T-helper 1 cell treated with Interleukin-12 subunit alpha and Interleukin-12 subunit beta and Interleukin-4 antibody, amounts not matched to agents 30 μg/mL and 1 μg/mL, for 36 hours (primary cell): Measurements from ENCODE around the gene ARFGAP3.
"Not testable (repeated sequence)": the region's sequence is repeated elsewhere in the genome, so short reads cannot be mapped to it uniquely, and the experiment has no call there.

Experiments
- H3K27ac Mint-ChIP-seq: one replicate; pipeline ENCODE4 v1.8.0; 2021; ENCODE audit warnings: mild to moderate bottlenecking, mixed read lengths
- H3K27me3 Mint-ChIP-seq: one replicate; pipeline ENCODE4 v1.8.0; 2021; ENCODE audit warnings: low read depth, mixed read lengths
- H3K36me3 Mint-ChIP-seq: one replicate; pipeline ENCODE4 v1.8.0; 2021; ENCODE audit warnings: low read depth, mixed read lengths
- H3K4me1 Mint-ChIP-seq: one replicate; pipeline ENCODE4 v1.8.0; 2021; ENCODE audit warnings: low read depth, mixed read lengths
- H3K4me3 Mint-ChIP-seq: one replicate; pipeline ENCODE4 v1.8.0; 2021; ENCODE audit warnings: mild to moderate bottlenecking, moderate library complexity, mixed read lengths
- H3K9me3 Mint-ChIP-seq: one replicate; pipeline ENCODE4 v1.8.0; 2021; ENCODE audit warnings: mixed read lengths

Gene ARFGAP3

GRCh38 chr22:42752230-42752746 lies 104.8 kb downstream of the ARFGAP3 start:
- no peaks in the 10 kb centered on the region for H3K27me3 Mint-ChIP-seq
- no peaks in the 10 kb centered on the region for H3K36me3 Mint-ChIP-seq
- H3K4me1 Mint-ChIP-seq, result no peaks in the 10 kb centered on the region
- no peaks in the 10 kb centered on the region for H3K9me3 Mint-ChIP-seq
- no peak overlapping the region for H3K27ac Mint-ChIP-seq
- no peak overlapping the region for H3K4me3 Mint-ChIP-seq

- H3K4me1 Mint-ChIP-seq, H3K9me3 Mint-ChIP-seq, H3K4me3 Mint-ChIP-seq, H3K27me3 Mint-ChIP-seq, H3K36me3 Mint-ChIP-seq, H3K27ac Mint-ChIP-seq: not testable (repeated sequence)
Measured at GRCh38 chr22:42750421-42750820, 106.7 kb downstream of the ARFGAP3 start.

GRCh38 chr22:42747701-42748513 lies 109.2 kb downstream of the ARFGAP3 start:
- H3K27ac Mint-ChIP-seq, result no peak overlapping the region
- H3K27me3 Mint-ChIP-seq, result no peaks in the 10 kb centered on the region
- H3K4me3 Mint-ChIP-seq, result no peak overlapping the region
- H3K36me3 Mint-ChIP-seq, result no peaks in the 10 kb centered on the region
- H3K9me3 Mint-ChIP-seq, result no peaks in the 10 kb centered on the region
- H3K4me1 Mint-ChIP-seq, result no peaks in the 10 kb centered on the region
